DLD1 (cell line): ENCODE results near the gene MOB3A.

Experiments
- in situ Hi-C: cut with HindIII; loops from 2 replicates; pipeline ENCODE4 v1.10.0; 2017; ENCODE audit warnings: low sequenced_read_pairs

The MOB3A gene

DNA sequence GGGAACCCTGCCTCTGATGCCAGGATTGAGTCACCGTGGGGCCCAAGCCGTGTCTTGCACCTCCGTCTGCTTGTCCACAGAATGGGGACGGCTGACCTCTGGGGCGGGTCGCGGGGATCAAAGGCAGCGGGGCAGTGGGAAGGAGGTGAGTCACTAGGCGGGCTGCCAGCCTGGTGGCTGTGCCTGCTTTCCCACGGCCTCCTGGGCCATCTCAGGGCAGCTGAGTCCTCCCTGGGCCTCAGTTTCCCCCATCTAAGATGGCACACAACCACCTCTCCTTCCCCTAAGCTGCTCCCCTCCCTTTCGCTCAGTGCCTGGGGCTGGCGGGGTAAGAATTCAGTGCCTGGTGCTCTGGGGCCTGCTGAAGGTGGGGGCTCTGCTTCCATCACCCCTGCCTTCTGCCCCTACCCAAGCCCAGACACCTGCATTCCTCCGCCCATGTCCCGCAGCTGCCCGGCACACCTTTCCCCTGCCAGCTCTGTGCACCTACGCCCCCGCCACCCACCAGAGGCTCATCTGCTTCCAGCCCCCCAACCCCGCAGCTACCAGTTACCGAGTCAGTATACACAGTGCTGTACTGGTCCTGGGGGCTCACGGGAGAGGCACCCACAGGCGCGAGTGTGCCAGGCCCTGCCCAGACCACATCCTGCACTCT is 48.5 kb downstream of the MOB3A start:
- in situ Hi-C loops: no loop called here

DNA sequence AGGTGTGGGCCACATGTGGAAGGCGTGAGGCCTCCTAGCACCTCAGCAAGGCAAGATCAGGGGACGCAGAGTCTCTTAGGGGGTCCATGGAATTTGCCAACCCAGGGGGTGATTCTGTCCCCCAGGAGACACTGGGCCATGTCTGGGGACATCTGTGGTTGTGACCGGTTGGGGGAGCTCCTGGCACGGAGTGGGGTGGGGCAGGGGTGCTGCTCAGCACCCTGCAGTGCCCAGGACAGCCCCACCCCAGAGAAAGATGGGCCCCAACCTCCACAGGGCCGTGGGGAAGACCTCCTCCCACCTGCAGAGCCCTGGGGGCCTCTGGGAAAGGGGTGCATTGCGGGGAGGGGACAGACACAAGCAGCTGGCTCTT is 49.1 kb downstream of the MOB3A start:
- in situ Hi-C loops: no loop called here

DNA sequence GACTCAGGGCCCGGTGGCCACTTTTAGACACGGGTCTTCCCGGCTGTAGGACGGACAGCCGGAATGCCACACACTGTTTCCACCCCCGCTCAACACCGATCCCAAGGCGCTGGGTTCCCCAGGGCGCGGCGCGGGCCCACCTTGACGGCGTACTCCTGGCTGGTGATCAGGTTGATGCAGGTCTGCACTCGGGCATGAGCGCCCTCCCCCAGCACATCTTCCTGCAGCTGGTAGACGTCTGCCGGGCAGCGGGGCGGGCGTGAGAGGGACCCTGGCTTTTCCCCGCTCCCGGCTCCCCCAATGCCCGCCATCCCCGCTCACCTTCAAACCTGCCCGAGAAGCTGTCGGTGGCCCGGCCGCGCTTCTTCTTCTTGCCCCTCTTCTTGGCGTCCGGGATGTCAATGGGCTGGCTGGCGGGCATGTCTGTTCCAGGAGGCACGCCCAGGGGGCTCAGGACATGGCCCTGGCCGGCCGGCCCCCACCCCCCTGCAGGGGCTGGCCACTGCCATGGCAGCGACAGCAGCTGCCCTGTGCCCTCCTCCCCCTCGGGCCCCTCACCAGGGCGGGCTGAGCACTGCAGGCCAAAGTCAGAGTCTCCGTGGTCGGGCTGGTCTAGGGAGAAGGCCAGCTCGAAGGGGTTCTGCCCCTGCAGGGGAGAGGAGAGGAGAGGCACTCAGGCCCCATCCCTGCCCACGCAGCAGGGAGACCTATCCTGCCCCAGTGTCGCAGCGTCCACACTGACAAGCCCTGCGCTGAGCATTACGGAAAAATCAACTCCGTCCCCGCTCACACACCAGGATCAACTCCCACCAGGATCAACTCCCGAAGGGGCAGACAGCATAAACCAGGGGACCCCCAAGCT is 49.8 kb downstream of the MOB3A start:
- in situ Hi-C loops: no loop called here

DNA sequence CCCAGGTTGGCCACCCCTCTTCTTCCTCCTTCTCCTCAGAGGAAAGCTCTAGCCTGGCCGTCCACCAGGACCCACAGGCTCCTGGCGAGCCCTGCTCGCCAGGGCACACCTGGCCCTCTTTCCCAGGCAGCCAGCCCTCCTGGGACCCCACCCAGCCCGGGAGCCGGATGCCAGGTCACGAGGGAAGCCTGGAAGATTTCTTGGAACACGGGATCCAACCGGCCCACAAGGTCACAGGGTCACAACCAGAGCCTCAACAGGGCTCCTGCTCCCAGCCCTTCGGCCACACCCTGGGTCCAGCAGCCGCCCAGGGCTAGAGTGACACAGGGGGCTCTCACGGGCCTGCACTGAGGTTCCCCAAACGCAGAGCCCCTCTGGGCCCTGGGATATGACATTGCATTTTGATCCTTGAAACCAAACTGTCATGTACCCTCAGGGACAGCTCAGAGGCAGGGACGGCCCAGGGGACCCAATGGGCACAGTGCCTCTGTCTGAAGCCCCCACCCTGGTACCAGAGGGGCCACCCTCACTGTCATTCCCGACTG is 50.6 kb downstream of the MOB3A start:
- in situ Hi-C loops: no loop called here

GRCh38 chr19:2044709-2045500 is 51.2 kb downstream of the MOB3A start:
- in situ Hi-C loops: no loop called here

- in situ Hi-C loops: no loop called here
Observed at GRCh38 chr19:2043961-2044708, 52.0 kb downstream of the MOB3A start.

DNA sequence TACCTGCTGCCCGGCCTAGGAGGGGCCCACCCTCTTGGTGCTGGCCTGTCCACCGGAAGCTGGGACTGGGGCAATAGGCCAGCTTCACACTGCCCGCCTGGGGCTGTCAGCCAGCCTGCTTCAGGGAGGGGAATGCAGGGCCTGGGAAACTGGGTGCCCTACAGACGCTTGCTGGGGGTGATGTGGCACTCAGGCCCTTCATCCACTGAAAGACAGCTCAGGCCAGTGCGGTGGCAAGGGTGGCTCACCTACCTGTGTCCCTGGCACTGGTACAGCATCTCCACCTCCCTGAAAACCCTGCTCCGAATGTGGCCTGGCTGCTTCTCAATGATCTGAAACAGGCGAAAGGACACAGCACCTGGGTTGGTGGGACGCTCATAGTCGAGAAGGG is 52.9 kb downstream of the MOB3A start:
- in situ Hi-C loops: no loop called here

- in situ Hi-C loops: no loop called here
Observed at GRCh38 chr19:2042485-2043250, 53.5 kb downstream of the MOB3A start.

GRCh38 chr19:2041683-2042484 is 54.2 kb downstream of the MOB3A start:
- in situ Hi-C loops: no loop called here

DNA sequence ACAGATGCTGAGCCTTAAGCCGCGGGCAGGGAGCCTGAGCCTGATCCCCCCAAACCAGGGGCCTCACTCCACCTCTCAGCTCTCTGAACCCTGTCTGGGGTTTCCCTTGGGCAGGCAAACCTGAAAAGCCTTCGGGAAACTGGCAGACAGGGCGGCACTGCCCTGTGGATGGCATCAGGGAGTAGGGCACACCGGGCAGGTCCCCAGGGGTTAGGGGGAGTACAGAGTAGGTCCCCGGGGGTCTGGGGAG is 54.8 kb downstream of the MOB3A start:
- in situ Hi-C loops: no loop called here

GRCh38 chr19:2040647-2041432 is 55.3 kb downstream of the MOB3A start:
- in situ Hi-C loops: no loop called here

DNA sequence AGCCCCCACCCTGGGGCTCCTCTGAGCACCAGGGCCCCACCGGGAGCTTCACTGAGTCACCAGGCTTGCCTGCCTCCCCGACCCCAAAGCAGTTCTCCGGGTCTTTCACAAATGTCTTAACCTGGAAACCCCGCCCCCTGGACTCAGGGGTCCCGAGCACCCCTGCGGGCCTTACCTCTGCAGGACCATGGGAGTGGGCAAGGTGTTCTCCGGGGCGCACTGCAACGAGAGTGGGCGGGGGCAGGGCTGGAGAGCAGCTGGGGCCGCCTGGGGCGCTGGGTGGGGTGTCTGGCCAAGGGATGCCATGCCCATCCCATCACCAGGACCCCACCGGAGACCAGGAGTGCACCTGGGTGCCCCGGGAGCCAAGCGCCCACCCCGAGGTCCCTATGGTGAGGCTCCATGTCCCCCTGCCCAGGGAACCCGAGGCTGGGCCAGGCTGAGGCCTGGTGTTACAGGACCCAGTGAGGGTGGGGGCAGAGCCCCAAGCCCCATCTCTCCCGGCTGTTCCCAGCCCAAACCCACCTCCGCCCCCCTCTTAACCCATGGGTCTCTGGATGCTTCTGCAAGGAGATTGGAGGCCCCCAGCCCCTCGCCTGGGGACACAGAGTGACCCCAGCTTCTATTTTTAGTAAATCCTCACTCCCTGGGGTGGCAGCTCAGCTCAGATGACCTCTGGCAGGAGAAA is 56.0 kb downstream of the MOB3A start:
- in situ Hi-C loops: no loop called here

DNA sequence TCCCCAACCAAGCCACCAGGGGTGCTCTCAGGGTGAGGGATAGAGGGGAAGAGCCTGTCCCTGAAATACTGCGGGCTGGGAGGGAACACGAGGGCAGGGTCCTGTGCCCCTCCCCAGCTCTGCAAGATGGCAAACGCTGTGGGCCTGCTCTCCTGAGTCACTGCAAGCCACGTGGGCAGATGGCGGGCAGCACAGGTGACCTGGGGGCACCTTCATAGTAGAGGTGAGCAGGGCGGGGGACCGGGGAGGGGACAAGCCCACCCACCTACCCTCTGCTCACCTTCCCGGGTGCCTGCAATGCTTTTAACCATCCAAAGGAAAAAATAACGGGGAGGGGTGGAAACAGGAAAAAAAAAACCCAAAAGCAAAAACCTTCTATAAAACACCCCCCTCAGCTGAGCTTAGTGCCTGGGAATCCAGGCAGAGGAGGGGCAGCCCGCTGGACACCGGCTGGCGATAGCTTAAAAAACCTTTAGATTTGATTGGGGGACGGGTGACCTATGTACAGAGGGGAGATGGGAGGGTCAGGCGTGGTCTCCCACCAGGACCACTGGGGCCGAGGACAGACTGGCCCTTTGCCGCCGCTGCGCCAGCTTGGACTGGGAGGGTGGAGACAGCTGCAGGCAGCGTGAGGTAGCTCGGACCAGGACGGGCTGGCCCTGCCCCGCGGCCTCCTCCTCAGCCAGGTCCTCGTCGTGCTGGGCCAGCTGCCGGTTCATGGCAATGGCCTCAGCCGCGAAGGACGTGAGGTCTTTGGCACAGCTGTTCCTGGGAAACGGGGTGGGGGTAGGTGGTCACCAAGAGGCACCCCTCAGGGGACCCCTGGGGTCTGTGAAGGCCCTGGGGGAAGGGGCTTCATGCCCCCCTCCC is 56.8 kb downstream of the MOB3A start:
- in situ Hi-C loops: no loop called here

DNA sequence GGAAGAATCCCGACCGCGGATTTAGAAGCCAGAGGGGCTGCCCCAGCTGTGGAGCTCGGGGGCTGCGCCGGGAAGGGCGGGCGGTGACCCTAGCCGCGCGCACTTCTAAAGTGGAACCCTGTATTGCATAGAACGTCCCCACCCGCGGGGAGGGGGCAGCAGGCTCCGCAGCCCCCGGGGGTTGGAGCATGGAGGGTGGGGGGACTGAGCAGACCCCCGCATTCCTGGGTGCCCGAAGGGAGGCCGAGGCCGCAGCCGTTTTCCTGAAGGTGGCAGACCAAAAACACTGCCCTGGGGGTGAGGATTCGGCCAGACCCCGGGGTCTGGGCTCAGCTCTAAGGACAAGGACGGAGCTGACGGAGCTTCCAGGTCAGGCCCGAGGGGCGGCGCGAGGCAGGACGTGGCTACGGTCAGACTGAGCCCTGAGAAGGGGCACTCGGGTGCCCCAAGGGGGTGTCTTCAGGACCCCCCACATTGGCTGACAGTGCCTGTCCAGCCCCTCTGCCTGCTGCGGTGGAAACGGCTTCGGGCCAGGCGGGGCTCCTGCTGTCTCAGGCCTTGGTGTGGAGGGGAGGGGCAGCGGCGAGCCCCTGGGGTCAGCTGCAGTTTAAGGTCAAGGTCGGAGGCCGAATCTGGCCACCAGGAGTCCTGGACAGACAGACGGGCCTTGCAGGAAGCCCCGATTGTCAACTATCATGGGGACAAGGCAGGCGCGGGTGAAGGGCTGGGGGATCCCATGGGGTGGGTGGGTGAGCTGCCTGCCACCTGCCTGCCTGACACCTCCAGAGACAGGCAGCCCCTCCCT is 57.6 kb downstream of the MOB3A start:
- in situ Hi-C loops: no loop called here

DNA sequence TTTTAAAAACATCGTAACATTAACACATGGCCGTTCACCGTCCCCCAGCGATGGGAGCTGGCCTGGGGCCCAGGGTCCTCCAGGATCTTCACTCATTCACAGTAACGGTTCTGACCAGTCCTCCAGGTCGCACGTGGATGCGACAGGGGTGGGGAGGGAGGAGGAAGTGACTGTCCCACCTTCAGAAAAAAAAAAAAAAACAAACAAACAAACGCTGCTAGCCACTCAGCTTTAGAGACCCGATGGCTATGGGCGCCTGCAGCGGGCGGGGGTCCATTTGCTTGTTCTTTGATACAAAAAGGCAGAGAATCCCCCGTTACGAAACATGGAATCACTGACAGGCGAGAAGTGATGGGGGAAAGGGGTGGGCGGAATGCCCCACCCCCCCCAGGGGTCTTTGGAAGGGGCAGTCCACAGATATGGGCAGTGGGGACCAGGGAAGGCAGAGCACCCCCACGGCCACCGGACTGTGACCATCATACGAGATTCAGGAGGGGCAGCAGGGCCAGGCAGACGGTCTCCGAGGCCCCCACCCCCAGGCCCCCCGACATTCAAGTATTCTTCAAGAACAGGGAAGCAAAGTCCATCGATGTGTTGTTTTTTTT is 58.4 kb downstream of the MOB3A start:
- in situ Hi-C loops: no loop called here

DNA sequence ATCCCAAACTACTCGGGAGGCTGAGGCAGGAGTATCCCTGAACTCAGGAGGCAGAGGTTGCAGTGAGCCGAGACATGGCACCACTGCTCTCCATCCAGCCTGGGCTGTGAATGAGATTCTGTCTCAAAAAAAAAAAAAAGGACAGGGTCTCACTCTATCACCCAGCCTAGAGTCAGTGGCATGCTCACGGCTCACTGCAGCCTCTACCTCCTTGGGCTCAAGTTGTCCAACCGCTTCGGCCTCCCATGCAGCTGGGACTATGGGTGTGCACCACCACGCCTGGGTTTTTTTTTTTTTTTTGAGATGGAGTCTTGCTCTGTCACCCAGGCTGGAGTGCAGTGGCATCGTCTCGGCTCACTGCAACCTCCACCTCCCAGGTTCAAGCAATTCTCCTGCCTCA is 59.7 kb downstream of the MOB3A start:
- in situ Hi-C loops: no loop called here
